SIG-M5 treated with dmso at 0.1 percent for 504 hours (cell line): ENCODE results near the gene ORAI3.

Experiments
- DNase-seq: peaks from one replicate; lab custom pipeline; 2025; ENCODE audit not compliant: unreplicated experiment; lab: John Stamatoyannopoulos, UW

The ORAI3 gene

GRCh38 chr16:30966033-30966619 lies 17.3 kb downstream of the ORAI3 start:
- no peak for DNase-seq

DNA sequence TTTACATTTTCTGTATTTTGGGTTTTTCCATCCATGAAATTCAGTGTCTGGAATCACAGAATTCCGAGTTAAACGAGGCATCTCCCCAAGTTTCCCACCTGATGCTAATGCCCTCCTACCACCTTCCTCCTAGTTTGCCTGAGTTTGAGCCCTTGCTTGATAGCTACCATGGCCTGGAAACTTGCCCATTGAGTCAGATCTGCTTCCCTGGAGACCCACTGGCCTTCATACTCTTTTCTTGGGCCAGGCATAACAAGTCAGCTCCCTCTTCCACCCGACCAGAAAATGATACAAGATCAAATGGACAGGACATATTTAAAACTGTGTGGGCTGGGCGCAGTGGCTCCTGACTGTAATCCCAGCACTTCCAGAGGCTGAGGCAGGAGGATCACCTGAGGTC lies 18.9 kb downstream of the ORAI3 start:
- DNase-seq: no peak

DNA sequence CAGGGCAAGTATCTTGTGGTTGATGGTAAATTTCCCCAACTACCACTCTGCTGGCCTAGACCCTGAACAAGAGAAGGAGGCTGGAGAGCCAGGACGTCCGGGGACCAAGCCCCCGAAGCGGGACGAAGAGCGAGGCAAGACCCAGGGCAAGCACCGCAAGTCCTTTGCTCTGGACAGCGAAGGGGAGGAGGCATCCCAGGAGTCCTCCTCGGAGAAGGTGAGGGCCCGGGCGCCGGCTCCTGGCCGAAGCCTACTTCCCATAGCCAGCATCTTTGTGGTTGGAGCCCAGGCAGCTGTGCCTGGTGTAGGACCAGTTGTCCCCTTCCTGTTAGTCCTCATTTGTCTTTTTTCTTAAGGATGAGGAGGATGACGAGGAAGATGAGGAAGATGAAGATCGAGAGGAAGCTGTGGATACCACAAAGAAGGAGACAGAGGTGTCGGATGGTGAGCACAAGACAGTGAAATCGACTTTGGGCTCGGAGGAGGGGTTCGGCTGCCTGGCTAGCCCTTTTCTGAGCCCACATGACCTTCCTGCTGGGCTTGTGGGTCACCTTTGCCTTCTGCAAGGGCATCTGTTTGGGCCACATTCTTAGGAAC lies 20.5 kb downstream of the ORAI3 start:
- DNase-seq: no peak

DNA sequence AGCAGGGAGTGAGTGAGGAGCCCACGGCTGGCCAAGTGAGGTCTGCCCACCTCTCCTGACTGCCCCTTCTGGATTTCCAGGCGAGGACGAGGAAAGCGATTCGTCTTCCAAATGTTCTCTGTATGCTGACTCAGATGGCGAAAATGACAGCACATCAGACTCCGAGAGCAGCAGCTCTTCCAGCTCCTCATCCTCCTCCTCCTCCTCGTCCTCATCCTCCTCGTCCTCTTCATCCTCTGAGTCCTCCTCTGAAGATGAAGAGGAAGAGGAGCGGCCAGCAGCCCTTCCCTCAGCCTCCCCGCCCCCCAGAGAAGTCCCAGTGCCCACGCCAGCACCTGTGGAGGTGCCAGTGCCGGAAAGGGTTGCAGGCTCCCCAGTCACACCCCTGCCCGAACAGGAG lies 22.4 kb downstream of the ORAI3 start:
- DNase-seq: no peak

- no peak for DNase-seq
Measured at GRCh38 chr16:30972872-30973271, 24.0 kb downstream of the ORAI3 start.

DNA sequence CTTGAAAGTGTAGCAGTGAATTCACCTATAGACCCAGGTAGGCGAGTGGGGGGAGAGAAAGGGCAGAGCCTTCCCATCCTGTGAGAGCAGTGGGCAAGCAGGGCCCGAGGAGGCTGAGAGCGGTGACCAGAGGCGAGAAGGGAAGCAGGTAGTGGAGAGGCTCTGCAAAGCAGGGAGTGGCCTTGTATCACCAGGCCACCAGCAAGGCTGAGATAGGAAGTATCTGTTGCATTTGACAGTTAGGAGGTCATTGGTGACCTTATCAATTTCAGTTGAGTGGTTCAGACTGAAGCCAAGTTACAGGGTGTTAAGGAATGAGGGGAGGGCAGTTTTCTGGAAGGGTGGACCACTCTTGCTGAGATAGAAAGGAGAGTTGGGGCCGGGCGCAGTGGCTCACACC lies 25.5 kb downstream of the ORAI3 start:
- DNase-seq: no peak

DNA sequence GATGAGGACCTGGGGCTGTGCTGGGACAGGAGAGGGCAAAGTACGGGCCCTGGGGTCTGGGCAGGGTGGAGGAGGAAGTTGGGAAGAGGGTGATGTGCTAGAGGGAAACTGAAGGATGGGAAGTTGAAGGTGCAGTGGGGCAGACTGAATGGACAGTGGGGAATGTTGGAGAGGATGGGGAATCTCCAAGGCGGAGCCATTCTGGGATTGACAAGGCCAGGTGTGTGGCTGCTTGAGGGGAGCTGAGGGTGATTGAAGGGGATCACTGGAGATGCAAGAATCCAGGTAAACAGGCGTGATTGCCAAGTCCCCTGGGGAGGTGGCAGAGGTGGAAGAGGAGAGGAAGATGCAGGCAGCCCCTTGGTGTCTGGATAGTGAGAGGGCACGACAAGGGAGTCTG lies 27.6 kb downstream of the ORAI3 start:
- DNase-seq: no peak

GRCh38 chr16:30977502-30977901 lies 28.6 kb downstream of the ORAI3 start:
- DNase-seq: no peak

DNA sequence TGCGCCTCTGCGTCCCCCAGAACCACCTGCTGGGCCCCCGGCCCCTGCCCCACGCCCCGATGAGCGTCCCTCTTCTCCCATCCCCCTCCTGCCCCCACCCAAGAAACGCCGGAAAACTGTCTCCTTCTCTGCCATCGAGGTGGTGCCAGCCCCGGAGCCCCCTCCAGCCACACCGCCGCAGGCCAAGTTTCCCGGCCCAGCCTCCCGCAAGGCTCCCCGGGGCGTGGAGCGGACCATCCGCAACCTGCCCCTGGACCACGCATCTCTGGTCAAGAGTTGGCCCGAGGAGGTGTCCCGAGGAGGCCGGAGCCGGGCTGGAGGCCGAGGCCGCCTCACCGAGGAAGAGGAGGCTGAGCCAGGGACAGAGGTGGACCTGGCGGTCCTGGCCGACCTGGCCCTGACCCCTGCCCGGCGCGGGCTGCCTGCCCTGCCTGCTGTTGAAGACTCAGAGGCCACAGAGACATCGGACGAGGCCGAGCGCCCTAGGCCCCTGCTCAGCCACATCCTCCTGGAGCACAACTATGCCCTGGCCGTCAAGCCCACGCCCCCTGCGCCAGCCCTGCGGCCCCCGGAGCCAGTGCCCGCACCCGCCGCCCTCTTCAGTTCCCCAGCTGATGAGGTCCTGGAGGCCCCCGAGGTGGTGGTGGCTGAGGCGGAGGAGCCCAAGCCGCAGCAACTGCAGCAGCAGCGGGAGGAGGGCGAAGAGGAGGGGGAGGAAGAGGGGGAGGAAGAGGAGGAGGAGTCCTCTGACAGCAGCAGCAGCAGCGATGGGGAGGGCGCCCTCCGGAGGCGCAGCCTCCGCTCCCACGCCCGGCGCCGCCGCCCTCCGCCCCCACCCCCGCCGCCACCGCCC lies 30.5 kb downstream of the ORAI3 start:
- DNase-seq: no peak

DNA sequence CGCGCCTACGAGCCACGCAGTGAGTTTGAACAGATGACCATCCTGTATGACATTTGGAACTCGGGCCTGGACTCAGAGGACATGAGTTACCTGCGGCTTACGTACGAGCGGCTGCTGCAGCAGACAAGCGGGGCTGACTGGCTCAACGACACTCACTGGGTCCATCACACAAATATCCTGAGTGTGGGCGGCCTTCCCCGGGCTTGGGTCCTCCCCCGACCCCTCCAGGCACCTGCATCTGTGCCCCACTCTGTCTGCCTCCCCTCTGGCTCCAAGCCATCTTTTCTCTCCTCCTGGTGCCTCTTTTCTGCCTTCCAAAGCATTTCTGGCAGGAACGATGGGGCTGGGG lies 31.1 kb downstream of the ORAI3 start:
- no peak for DNase-seq

- no peak for DNase-seq
Measured at GRCh38 chr16:30980434-30980833, 31.6 kb downstream of the ORAI3 start.

DNA sequence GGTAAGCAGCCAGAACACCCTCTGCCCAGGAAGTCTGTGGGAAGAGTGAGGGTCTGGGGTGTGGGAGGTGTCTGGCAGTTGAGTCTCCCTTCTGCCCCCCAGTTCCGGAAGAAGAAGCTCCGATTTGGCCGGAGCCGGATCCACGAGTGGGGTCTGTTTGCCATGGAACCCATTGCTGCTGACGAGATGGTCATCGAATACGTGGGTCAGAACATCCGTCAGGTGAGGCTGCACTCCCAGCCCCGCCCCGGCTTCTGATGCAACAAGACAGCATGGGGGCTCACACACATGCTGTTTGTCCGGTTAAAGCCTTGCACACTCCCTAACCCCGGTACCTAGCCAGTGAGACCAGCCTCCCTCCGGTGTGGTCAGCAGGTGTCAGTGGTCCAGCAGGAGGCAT lies 32.1 kb downstream of the ORAI3 start:
- DNase-seq: no peak

DNA sequence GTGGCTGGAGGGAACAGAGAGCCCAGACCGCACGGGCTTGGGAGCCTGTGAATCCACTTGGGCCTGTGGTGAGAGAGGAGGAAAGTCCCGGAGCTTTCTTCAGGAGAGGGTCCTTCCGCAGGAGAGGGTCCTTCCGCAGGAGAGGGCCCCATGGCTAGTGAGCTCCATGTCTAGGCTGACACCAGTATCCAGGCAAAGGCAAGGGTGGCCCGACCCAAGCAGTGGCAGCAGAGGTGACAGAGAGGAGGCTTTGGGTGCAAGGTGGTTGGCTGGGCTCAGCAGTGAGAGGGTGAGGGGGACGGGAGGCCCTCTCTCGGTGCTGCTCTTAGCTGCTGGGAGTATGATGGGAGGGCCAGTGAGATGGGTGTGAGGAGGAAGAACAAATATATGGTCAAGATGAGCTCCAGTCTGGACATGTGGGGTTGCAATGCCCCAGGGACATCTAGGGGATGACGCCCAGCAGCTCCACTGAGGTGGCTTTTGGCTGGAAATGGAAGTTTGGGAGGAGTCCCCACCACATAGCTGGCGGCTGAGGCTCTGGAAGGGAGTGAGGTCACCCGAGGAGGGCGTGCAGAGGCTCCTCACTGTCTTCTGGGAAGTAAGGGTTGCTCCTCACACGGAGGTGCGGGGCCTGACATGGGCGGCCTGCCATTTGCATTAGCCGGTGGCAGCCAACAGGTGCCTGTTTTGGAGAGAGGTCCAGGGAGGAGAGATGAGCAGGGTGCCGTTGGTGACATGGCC lies 33.9 kb downstream of the ORAI3 start:
- no peak for DNase-seq

GRCh38 chr16:30983289-30983889 lies 34.5 kb downstream of the ORAI3 start:
- no peak for DNase-seq

- no peak for DNase-seq
Measured at GRCh38 chr16:30983898-30984610, 35.2 kb downstream of the ORAI3 start.

- DNase-seq: peak; percentile 49
Measured at GRCh38 chr16:30984669-30985400, 36.0 kb downstream of the ORAI3 start, which contains the start of gene HSD3B7. HSD3B7 (plus strand) TSS chr16:30985207; CDS start chr16:30985659, 452 bp downstream.

- peak; percentile 31 for DNase-seq
Measured at GRCh38 chr16:30985401-30986128, 36.7 kb downstream of the ORAI3 start.

- DNase-seq: no peak
Measured at GRCh38 chr16:30986129-30986991, 37.5 kb downstream of the ORAI3 start.
